Stimulated activated CD4-positive, alpha-beta T cell treated with anti-CD3 and anti-CD28 coated beads, Interleukin-12 subunit alpha, Interleukin-12 subunit beta, amount 100 ng/mL, for 24 hours (primary cell): ENCODE data around the gene ABCC11.
A peak's percentile ranks its signal among the peaks of the same experiment; 100 is the strongest.
"Not testable (repeated sequence)": the region's sequence is repeated elsewhere in the genome, so short reads cannot be mapped to it uniquely, and the experiment has no call there.

Experiments used
- DNase-seq, 2 experiments: peaks; one replicate each; pipeline ENCODE4 v3.0.0-alpha.2; 2020; ENCODE audit warnings: low read depth in 2 of 2

Gene ABCC11

GRCh38 chr16:48201515-48202201, 45.7 kb downstream of the ABCC11 start:
- no peak for DNase-seq

- DNase-seq: no peak
Measured at GRCh38 chr16:48197294-48197693, 50.0 kb downstream of the ABCC11 start.

- DNase-seq: no peak
Measured at GRCh38 chr16:48194828-48195556, 52.3 kb downstream of the ABCC11 start.

- DNase-seq: no peak
Measured at GRCh38 chr16:48193846-48194245, 53.5 kb downstream of the ABCC11 start.

- no peak for DNase-seq
Measured at GRCh38 chr16:48188449-48189102, 58.8 kb downstream of the ABCC11 start.

GRCh38 chr16:48187779-48188178, 59.6 kb downstream of the ABCC11 start:
- DNase-seq: no peak

GRCh38 chr16:48184681-48185080, 62.7 kb downstream of the ABCC11 start:
- DNase-seq: no peak

GRCh38 chr16:48182979-48183537, 64.3 kb downstream of the ABCC11 start:
- no peak for DNase-seq

- not testable (repeated sequence) for DNase-seq
Measured at GRCh38 chr16:48181746-48182520, 65.4 kb downstream of the ABCC11 start.

- DNase-seq: no peak
Measured at GRCh38 chr16:48180868-48181480, 66.4 kb downstream of the ABCC11 start.

GRCh38 chr16:48176635-48177408, 70.5 kb downstream of the ABCC11 start:
- DNase-seq: no peak

- no peak for DNase-seq
Measured at GRCh38 chr16:48173889-48174288, 73.5 kb downstream of the ABCC11 start.

GRCh38 chr16:48172682-48173081, 74.7 kb downstream of the ABCC11 start:
- DNase-seq: no peak

- DNase-seq: no peak
Measured at GRCh38 chr16:48169896-48170295, 77.4 kb downstream of the ABCC11 start.

GRCh38 chr16:48168075-48168474, 79.3 kb downstream of the ABCC11 start:
- DNase-seq: no peak

- DNase-seq: not testable (repeated sequence)
Measured at GRCh38 chr16:48166617-48167016, 80.7 kb downstream of the ABCC11 start.

- DNase-seq: no peak
Measured at GRCh38 chr16:48165961-48166578, 81.3 kb downstream of the ABCC11 start.

GRCh38 chr16:48164907-48165715, 82.2 kb downstream of the ABCC11 start:
- DNase-seq: peak; percentile 41 to 65

GRCh38 chr16:48162839-48163410, 84.4 kb downstream of the ABCC11 start:
- DNase-seq: no peak
